HG03175 (cell line): ENCODE measurements around the gene LMBRD1.
"Not testable (repeated sequence)": the region's sequence is repeated elsewhere in the genome, so short reads cannot be mapped to it uniquely, and the experiment has no call there.

Source experiments
- ATAC-seq: cut with Tn5 transposase; IDR thresholded peaks from one replicate; pipeline ENCODE4 v1.9.1; 2021; ENCODE audit warnings: mild to moderate bottlenecking, moderate library complexity; ENCODE audit not compliant: unreplicated experiment

Gene LMBRD1

DNA sequence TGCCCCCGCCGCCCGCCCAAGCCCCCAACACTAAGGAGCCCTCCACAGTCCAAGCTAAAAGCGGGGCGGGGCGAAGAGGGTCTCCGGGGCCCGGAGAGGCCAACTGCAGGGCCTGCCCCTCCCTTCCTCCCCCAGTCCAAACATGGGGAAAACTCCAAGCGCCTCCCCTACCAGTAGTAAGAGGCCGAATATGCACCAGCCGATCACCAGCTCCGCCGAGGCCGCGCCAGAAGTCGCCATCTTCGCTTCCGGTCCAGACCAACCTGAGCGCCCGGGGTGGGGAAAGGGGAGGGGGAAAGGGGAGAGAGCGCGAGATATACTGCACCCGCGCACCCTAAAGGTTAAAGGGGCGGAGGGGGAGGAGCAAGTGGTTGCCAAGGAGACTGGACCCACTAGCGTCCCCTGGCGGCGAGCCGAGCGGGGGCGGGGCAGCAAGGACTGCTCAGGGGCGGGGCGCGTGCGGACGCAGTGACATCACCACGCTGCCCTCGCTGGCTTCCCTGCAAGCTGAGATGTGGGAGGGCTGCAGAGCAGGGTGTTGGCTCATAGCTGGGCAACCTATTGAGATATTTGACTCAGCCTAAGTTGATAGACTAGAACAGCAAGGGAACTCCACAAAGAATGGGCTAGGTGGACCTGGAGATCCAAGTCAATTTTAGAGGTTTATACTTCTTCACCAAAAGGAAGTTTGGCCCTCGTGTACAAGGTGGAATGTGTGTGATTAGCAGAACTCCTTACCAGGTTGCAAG is at the start of gene LMBRD1:
Gene LMBRD1 (minus strand): TSS at position 369 of the 749 bp plus-strand sequence. CDS start 129 bp downstream, at position 240.
- peak; percentile 92 for ATAC-seq

DNA sequence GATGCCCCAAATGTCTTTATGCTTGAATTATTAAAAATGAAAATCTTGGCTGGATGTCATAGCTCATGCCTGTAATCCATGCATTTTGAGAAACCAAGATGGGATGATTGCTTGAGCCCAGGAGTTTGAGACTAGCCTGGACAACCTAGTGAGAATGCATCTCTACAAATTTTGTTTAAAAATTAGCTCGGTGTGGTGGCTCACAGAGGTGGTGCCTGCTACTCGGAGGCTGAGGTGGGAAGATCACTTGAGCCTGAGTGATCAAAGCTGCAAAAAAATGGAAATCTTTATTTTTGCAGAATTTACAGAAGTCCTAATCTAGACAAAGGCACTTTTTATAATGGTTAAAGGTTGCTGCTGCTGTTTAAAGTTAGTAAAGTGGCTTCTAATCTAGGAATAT is 49.5 kb upstream of the LMBRD1 start:
- ATAC-seq = no peak

DNA sequence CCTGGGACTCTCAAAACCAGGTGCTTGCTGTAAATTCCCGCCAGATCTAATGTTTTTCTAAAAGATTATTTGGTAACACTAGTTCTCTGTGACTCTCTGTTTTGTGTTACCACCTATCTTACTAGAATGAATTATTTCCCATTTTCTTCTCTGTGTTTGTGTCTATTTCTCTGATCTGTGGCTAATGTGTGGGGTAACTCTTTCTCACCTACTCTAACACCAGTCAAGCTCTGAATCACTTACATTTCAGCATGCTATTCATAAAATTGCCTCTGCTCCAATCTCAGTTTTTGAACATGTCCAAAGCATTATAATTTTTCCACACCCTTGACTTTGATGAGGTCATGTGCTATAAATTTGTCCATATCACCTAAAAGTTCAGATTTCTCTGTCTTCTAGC is 46.4 kb upstream of the LMBRD1 start:
- ATAC-seq = peak; percentile 67

DNA sequence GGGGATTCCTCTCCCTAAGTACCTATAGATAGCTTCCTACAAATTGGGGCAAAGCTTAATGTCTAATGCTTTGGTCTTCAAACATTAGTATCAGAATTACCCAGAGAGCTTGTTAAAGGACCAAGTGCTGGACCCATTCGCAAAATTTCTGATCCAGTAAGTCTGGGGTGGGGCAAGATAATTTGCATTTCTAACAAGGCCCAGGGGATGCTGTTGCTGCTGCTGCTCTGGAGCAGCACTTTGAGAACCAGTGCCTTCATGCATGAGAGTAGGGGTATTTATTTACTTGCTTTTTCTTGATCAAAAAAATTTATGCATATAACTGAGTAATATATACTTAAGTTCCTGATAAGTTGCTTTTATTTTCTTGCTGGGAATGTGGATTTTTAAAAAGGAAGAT is 45.1 kb upstream of the LMBRD1 start:
- no peak for ATAC-seq

DNA sequence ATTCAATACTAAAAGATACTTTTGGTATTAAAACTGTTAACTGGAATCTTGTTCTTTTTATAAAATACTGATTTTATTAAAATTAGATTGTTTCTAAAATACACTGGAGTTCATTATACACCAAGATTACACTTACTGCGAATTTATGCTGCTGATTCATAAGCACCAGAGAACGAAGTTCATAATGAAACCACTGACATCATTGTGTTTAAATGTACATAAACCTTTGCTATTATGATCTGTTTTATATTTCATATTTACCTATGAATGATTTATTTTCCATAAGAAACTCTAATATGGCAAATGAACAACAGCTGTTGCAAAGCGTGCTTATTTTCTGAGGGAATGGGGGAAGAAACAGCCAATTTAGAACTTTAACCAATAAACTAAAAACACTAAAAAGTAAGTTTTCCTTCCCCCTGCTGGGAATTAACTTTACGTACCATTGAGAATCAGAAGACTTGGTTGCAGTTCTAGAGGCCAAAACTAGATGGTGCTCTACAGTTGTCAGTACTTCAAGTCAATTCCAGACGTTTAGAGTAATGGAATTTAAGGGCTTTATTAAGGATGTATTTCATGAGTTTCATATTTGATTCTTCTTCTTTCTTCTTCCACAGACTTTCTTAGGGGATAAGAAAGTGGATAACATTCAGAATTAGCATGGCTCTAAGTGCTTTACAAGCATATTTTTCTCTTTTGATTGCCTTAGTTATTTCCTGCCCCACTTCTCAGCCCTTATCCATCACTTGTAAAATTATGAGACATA is 38.8 kb upstream of the LMBRD1 start:
- ATAC-seq = peak; percentile 90

DNA sequence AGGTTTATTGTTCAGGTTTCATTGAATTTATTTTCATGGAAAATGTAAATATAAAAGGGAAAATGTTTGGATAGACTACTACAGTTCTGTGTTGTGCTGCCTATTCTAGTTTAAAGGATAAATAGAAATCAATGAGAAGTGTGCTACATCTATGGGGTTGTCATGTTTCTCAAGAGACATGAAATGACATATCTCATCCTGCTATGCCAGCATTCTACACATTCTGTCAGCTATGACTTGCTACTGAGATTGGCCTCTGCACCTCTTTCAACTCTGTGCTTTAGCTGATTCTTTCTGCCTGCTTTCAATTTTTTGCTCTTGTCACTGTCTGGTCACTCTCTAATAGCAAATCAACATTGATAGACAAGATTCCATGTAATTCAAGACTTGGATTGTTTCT is 35.7 kb upstream of the LMBRD1 start:
- no peak for ATAC-seq

DNA sequence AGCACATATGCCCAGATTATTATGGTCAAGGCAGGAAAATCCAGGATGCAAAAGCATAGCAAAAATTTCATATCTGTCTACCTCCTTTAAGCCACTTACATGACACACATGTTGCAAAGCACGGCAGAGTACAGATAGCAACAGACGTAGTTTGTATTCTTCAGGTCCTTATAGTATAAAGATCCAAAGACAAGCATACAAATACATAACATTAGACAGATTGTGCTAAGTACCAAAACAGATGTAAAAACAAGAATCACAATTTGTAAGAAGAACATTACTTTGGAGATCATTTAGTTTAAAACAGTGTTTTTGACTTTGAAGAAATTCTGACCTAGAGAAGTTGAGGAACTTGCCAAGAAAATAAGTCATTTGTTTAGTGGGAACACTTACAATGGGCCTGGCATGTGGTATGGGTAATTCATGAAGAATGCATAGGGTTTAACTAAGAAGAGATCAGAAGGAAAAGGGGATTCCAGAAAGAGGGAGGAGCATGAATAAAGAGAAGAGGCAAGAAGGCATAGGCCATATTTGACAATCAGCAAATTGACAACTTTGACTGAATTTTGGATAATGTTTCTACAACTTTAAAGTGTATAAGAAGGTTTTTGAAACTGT is 30.6 kb upstream of the LMBRD1 start:
- ATAC-seq = no peak

DNA sequence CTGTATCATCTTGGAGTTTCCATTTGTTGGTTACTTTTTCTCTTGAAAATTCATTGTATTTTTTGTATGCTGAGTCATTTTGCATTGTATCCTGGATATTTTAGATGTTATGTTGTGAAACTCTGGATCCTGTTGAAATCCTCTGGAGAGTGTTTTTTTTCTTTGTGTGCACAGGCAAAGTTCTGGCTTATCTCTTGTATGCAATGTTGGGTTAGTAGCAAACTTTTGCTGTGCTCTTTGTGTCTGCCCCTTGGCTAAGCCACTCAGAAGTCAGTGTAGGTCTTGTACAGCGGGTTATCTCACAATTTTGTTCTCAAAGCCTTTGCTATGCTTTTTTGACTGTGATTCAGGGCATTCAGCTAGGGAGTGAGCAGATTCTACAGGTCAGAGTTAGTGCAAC is 29.1 kb upstream of the LMBRD1 start:
- no peak for ATAC-seq

DNA sequence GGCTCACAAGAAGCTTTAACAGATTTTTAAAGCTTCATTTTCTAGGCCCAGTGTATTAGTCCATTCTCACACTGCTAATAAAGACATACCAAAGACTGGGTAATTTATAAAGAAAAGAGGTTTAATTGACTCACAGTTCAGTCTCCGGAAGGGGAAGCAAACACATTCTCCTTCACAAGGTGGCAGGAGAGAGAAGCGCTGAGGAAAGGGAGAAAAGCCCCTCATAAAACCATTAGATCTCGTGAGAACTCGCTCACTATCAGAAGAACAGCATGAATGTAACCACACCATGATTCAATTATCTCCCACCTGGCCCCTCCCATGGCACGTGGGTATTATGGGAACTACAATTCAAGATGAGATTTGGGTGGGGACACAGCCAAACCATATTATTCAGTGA is 27.5 kb upstream of the LMBRD1 start:
- not testable (repeated sequence) for ATAC-seq

DNA sequence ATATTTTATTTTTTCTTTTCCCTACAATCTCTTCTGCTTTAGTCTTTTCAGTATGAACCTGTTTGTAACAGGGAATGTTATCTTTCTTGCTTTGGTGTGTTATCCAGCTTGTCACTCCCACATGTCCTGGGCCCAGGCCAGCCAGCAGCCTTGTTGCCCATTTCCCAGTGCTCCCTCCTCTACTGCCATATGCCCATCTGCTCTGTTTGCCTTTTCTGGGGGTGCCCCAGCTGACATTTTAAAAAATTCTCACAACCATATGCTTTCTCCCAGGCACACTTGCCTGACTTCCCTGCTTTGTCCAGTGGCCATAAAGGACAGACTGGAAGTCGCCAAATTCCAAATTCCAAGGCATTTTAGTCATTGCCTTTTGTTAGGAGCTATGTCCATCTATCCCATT is 23.6 kb upstream of the LMBRD1 start:
- no peak for ATAC-seq

DNA sequence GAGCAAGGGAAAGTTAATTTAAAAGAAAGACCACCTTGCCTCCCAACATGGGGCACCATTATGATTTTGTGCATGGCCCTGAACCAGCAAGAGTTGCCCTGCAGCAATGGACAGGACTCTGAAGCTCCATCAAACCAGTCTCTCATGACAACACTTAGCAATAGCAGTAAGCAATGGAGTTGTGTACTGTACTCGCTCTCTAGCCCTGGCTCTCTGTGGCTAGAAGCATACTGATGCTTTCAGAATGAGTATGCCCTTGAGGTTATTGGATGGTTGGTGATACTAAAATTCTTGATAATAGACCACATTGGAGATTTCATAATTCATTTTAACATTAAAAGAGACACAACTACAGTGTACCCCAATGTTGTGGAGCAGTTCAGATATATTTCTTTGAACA is 23.2 kb upstream of the LMBRD1 start:
- ATAC-seq = no peak

DNA sequence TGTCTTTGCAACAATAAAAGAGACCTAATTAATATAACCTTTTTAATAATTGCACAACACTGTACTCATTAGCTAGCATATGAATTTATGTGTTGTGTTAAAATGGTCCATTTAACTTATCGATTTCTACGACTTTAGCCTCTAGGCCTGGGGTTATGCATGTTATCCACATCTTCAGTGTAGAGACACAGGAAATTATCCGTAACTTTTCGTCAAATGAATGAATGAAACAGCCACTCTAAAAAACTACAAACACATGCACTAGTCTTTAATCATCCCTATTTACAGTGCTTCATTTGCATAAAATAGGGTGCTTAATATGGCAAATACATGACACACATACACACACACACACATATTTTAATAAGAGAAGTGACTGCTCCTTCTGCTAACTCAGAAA is 22.3 kb upstream of the LMBRD1 start:
- no peak for ATAC-seq

DNA sequence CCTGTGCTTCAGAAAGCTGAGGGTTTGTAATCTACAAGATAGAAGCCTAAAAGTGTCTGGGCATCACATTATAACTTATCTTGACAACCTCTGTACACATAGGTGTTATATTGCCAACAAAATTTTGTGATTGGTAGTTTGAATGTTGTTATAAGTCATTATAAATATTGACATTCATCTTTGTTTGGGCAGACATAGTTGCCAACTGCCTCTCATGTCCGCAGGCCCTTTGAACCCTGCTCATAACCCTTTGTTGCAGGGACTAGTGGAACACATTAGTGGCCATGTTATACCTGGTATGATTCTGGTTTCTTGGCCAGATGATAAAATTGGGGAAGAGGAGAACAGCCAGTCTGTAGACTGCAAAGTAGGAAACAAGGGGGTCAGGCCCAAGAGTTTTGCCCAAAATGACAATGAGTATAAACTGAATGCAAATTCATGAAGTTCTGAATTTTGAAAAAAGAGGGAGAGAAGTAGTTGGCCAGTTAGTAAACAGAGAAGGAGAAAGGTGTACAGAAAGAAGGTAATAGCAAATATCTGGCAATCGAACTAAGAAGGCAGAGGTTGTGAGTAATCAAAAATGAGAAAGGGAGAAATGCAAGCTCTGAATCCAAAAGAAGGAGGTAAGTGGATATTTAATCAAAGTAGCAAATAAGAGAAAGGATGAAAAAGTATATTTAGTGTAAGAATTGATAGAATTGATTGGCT is 21.6 kb upstream of the LMBRD1 start:
- no peak for ATAC-seq

DNA sequence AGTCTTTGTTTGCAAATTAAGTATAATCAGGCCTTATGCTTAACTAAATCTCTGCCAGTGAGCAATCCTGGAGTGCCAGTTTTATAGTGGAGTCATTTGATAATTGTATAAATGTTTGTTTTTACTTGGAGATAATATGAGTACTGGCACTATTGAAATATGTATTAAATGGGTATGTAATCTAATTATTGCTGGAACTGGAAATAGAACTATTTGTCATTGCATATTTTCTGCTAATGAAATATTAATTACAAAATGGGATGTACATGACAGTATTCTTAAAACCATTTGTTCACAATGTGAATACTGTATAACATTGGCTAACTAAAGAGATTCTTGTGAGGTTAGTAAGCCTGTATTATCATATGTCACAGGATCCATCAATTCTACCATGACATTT is 20.5 kb upstream of the LMBRD1 start:
- ATAC-seq = no peak

DNA sequence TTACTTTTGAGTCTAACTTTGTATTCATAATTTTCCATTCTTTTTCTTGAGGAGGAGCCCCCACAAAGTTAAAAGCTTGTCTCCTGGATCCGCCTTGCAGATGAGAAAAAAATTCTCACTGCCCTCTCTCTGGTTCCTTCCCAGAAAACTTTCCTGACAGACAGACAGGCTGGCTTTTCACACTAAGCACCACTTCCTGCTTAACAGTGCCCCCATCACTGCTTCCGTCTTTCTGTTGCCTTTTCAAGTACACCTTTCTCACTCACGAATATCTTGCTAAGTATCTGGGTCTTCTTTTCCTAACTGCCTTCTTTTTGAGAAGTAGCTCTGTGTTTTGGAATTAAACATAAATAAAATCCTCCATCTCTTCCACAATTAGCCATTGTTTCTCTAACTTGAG is 19.8 kb upstream of the LMBRD1 start:
- peak; percentile 32 for ATAC-seq

DNA sequence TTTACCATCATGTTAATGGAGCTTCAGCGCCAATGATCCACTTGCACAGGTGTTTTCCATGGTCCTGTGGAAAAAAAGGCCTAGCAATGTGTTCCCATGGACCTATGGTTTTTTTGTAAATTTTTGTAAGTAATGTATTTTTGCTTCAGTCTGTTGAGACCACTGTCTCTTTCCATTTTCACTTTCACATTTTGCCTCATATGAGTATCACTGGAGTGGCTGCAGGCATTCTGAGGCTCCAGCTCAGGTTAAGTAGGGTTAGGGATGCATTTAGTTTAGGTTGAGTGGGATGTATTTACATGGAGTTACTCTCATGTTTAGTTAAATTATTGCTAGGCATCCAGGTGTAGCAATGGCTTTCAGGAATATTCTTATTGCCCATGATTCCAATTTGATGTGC is 19.2 kb upstream of the LMBRD1 start:
- peak; percentile 70 for ATAC-seq

DNA sequence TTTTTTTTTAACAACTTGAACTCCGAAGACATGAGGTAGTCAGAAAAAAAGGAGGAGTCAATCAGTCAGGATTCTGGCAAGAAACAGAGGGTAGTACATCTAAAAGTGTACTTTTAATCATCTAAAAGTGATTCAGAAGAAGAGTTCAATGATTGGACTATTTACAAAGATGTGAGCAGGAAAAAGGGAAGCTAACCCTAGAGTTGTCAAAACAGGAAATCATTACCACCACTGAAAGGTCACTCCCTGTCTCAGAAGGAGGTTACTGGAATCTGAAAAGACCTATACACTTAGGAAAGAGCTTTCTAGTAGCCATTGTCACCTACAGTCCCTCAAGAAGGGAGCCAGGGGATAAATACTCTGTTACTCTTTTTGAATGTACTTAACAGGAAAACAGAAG is 16.7 kb upstream of the LMBRD1 start:
- ATAC-seq = no peak

DNA sequence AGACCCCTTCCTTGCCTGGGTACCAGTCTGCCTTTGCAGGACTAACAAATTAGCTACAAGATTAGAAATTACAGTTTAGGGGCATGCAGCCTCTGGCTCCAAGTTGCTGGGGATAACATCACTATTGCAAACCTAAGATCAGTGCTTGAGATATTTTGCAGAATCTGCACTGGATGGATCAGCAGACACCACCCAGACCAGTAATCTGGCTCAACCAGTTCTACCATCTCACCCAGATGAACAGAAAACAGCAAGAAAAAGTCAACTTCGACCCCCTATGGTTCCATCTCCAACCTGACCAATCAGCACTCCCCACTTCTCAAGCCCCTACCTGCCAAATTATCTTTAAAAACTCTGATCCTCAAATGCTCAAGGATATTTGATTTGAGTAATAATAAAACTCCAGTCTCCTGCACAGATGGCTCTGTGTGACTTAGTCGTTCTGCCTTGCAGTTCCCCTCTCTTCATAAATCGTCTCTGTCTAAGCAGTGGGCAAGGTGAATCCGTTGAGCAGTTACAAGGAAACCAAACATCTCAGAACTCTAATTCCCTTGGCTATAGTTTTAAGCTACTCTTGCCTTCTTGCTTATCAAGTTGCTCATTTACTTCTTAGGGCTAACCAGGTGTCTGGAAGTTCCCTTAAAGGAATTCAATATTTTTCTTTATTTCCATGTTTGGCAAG is 16.1 kb upstream of the LMBRD1 start:
- ATAC-seq = no peak

DNA sequence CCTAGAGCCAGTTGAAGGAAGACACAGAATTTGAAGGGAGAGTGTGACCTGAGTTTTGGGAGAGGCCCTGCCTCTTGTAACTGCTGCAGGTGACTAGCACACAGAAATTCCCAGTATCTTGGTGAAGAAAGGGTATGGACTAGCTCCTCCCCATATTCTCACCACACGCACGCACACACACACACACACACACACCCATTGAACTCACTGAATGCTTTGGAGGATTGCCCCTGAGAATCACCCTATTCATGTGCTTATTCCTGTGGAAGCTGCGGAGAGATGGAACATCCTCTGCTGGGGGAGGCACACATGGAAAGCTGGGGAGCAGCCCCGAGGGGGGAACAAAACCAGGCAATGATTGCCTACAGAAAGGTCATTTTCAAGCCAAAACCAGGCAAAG is 6.2 kb upstream of the LMBRD1 start:
- ATAC-seq = no peak

DNA sequence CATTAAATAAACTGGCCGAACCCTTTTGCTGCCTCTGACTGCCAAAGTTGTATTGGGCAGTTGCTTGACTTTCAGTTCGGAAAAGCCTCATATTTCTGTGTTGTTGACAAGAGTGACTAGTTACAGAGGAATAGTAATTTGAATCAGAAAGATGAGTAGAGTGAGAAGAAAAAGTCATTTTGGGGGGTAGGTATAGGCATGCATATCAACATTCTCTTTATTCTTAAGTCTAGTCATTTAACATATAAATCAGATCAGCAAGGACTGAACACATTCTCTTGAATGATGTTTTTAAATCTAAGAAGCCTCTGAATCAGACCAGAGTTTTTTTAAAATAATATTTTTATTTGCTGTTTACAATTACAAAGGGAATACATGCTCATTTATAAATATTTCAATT is 4.9 kb upstream of the LMBRD1 start:
- ATAC-seq = no peak

DNA sequence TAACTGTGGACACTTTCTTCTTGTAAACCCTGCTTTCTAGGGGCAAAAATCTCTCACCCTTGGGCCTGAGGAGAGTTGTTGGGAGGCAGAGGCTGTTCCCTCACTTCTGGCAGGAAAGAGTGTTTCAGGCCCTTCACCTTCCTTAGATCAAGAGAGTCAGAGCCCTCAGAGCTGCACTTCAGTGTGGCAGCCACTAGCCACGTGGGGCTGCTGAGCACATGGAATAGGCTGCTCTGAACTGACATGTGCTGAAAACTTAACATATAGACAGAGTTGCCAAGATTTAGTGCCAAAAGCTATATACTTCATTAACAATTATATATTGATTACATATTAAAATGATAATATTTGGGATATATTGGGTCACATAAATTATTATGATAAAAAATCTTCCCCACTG is 4.4 kb upstream of the LMBRD1 start:
- no peak for ATAC-seq
